Stimulated activated naive B cell treated with anti-CD40 and anti-IgM and Interleukin-4, amounts not matched to agents 10 μg/mL and 1 μg/mL and 100 μg/mL, for 72 hours (primary cell): ENCODE data around the gene CCDC136.
A peak's percentile ranks its signal among the peaks of the same experiment; 100 is the strongest.

ENCODE experiments used
- ATAC-seq, 2 donors: fragments of 150-1000 bp; cut with Tn5 transposase; replicated peaks; 2 replicates each; pipeline ENCODE4 v1.10.0; 2021; ENCODE audit warnings: moderate library complexity in 1 of 2
- DNase-seq: peaks from one replicate; pipeline ENCODE4 v3.0.0; 2021
- H3K27ac Mint-ChIP-seq: one replicate; pipeline ENCODE4 v1.8.0; 2022; ENCODE audit warnings: mild to moderate bottlenecking, mixed read lengths
- H3K27me3 Mint-ChIP-seq, 2 donors: one replicate each; pipeline ENCODE4 v1.8.0; 2022; ENCODE audit warnings: mixed read lengths in 2 of 2
- H3K36me3 Mint-ChIP-seq, 2 donors: one replicate each; pipeline ENCODE4 v1.8.0; 2022; ENCODE audit warnings: mixed read lengths in 2 of 2, mild to moderate bottlenecking in 1 of 2
- H3K4me1 Mint-ChIP-seq, 2 donors: one replicate each; pipeline ENCODE4 v1.8.0; 2022; ENCODE audit warnings: mixed read lengths in 2 of 2, mild to moderate bottlenecking in 1 of 2
- H3K4me3 Mint-ChIP-seq, 2 donors: one replicate each; pipeline ENCODE4 v1.8.0; 2022; ENCODE audit warnings: mild to moderate bottlenecking in 2 of 2, mixed read lengths in 2 of 2, moderate library complexity in 1 of 2
- H3K9me3 Mint-ChIP-seq, 2 donors: one replicate each; pipeline ENCODE4 v1.8.0; 2022; ENCODE audit warnings: mixed read lengths in 2 of 2, mild to moderate bottlenecking in 1 of 2

CCDC136 gene

GRCh38 chr7:128767475-128768110, 24.2 kb upstream of the CCDC136 start:
- ATAC-seq (no peak), DNase-seq (no peak)
- no peak overlapping the region for H3K27ac Mint-ChIP-seq
- no peaks in the 10 kb centered on the region for H3K27me3 Mint-ChIP-seq
- no peaks in the 10 kb centered on the region for H3K4me1 Mint-ChIP-seq
- no peaks in the 10 kb centered on the region for H3K9me3 Mint-ChIP-seq
- peaks cover 26 to 51% of the 10 kb centered on the region in 2 donors for H3K36me3 Mint-ChIP-seq
- H3K4me3 Mint-ChIP-seq, result no peak overlapping the region

GRCh38 chr7:128770233-128770632, 21.5 kb upstream of the CCDC136 start:
- Mint-ChIP-seq H3K36me3 (peaks cover 34 to 62% of the 10 kb centered on the region in 2 donors), H3K27me3 (no peaks in the 10 kb centered on the region)

GRCh38 chr7:128773604-128774003, 18.2 kb upstream of the CCDC136 start:
- Mint-ChIP-seq H3K27me3 (peaks cover 0 to 4% of the 10 kb centered on the region in 2 donors), H3K27ac (no peak overlapping the region), H3K4me3 (no peak overlapping the region)

More at GRCh38 chr7:128770233-128770632, 21.5 kb upstream of the CCDC136 start:
- H3K4me1 Mint-ChIP-seq, result no peaks in the 10 kb centered on the region
- peaks cover 0 to 2% of the 10 kb centered on the region in 2 donors for H3K9me3 Mint-ChIP-seq
- no peak overlapping the region for H3K27ac Mint-ChIP-seq
- H3K4me3 Mint-ChIP-seq, result no peak overlapping the region
- ATAC-seq, result no peak
- no peak for DNase-seq

GRCh38 chr7:128774029-128774689, 17.6 kb upstream of the CCDC136 start:
- Mint-ChIP-seq H3K4me3 (no peak overlapping the region), H3K36me3 (peaks cover 26 to 58% of the 10 kb centered on the region in 2 donors), H3K4me1 (peaks cover 0 to 10% of the 10 kb centered on the region in 2 donors), H3K27ac (peak overlapping the region; percentile 2), H3K9me3 (peaks cover 7 to 9% of the 10 kb centered on the region in 2 donors), H3K27me3 (peaks cover 0 to 4% of the 10 kb centered on the region in 2 donors)
- ATAC-seq (no peak), DNase-seq (no peak)

More at GRCh38 chr7:128773604-128774003, 18.2 kb upstream of the CCDC136 start:
- Mint-ChIP-seq H3K9me3 (peaks cover 7 to 9% of the 10 kb centered on the region in 2 donors), H3K4me1 (peaks cover 0 to 10% of the 10 kb centered on the region in 2 donors), H3K36me3 (peaks cover 26 to 62% of the 10 kb centered on the region in 2 donors)
- DNase-seq, result no peak
- ATAC-seq, result no peak

GRCh38 chr7:128774921-128775320, 16.8 kb upstream of the CCDC136 start:
- H3K4me3 Mint-ChIP-seq, result no peak overlapping the region
- peaks cover 26 to 50% of the 10 kb centered on the region in 2 donors for H3K36me3 Mint-ChIP-seq
- no peak for DNase-seq
- no peak for ATAC-seq
- H3K27me3 Mint-ChIP-seq, result peaks cover 0 to 4% of the 10 kb centered on the region in 2 donors
- peak overlapping the region; percentile 51 for H3K27ac Mint-ChIP-seq
- peaks cover 7 to 10% of the 10 kb centered on the region in 2 donors for H3K9me3 Mint-ChIP-seq
- peaks cover 0 to 10% of the 10 kb centered on the region in 2 donors for H3K4me1 Mint-ChIP-seq

- DNase-seq (no peak), ATAC-seq (no peak)
- Mint-ChIP-seq H3K4me1 (peaks cover 0 to 10% of the 10 kb centered on the region in 2 donors), H3K9me3 (peaks cover 7 to 10% of the 10 kb centered on the region in 2 donors), H3K27ac (peak within 1 kb of the TSS; percentile 51), H3K27me3 (peaks cover 0 to 4% of the 10 kb centered on the region in 2 donors), H3K4me3 (no peak within 1 kb of the TSS), H3K36me3 (peaks cover 20 to 44% of the 10 kb centered on the region in 2 donors)
Measured at GRCh38 chr7:128775744-128776474, 15.9 kb upstream of the CCDC136 start, which contains the start of gene OPN1SW. Gene OPN1SW, minus strand, starts transcription at chr7:128775794. Its CDS starts 13 bp downstream, at chr7:128775781.

- Mint-ChIP-seq H3K4me1 (peaks cover 0 to 10% of the 10 kb centered on the region in 2 donors), H3K36me3 (peaks cover 16 to 31% of the 10 kb centered on the region in 2 donors), H3K9me3 (peaks cover 7 to 10% of the 10 kb centered on the region in 2 donors), H3K27me3 (peaks cover 0 to 4% of the 10 kb centered on the region in 2 donors), H3K4me3 (no peak overlapping the region), H3K27ac (peak overlapping the region; percentile 31)
- no peak for ATAC-seq
- no peak for DNase-seq
Measured at GRCh38 chr7:128777156-128778123, 14.3 kb upstream of the CCDC136 start.

- Mint-ChIP-seq H3K4me1 (peaks cover 0 to 10% of the 10 kb centered on the region in 2 donors), H3K27me3 (peaks cover 0 to 4% of the 10 kb centered on the region in 2 donors), H3K4me3 (no peak overlapping the region), H3K36me3 (peaks cover 16 to 21% of the 10 kb centered on the region in 2 donors), H3K27ac (no peak overlapping the region), H3K9me3 (peaks cover 7 to 10% of the 10 kb centered on the region in 2 donors)
- DNase-seq (no peak), ATAC-seq (no peak)
Measured at GRCh38 chr7:128778946-128779345, 12.8 kb upstream of the CCDC136 start.

GRCh38 chr7:128781126-128781525, 10.6 kb upstream of the CCDC136 start:
- Mint-ChIP-seq H3K27me3 (peaks cover 0 to 4% of the 10 kb centered on the region in 2 donors), H3K27ac (no peak overlapping the region), H3K36me3 (peaks cover 0 to 7% of the 10 kb centered on the region in 2 donors), H3K4me3 (no peak overlapping the region), H3K9me3 (peaks cover 7 to 10% of the 10 kb centered on the region in 2 donors), H3K4me1 (peaks cover 0 to 10% of the 10 kb centered on the region in 2 donors)
- ATAC-seq, result no peak
- no peak for DNase-seq

- Mint-ChIP-seq H3K36me3 (peaks cover 0 to 7% of the 10 kb centered on the region in 2 donors), H3K4me1 (peaks cover 0 to 10% of the 10 kb centered on the region in 2 donors), H3K27ac (no peak overlapping the region), H3K27me3 (peaks cover 0 to 4% of the 10 kb centered on the region in 2 donors), H3K4me3 (no peak overlapping the region), H3K9me3 (peaks cover 7 to 10% of the 10 kb centered on the region in 2 donors)
- DNase-seq (no peak), ATAC-seq (no peak)
Measured at GRCh38 chr7:128781851-128782250, 9.9 kb upstream of the CCDC136 start.

GRCh38 chr7:128783143-128783861, 8.5 kb upstream of the CCDC136 start:
- DNase-seq (no peak), ATAC-seq (peak in 1 of 2 donors; percentile 33)
- H3K4me3 Mint-ChIP-seq, result no peak overlapping the region
- peak overlapping the region; percentile 74 for H3K27ac Mint-ChIP-seq
- no peaks in the 10 kb centered on the region for H3K36me3 Mint-ChIP-seq
- H3K27me3 Mint-ChIP-seq, result no peaks in the 10 kb centered on the region
- peaks cover 0 to 3% of the 10 kb centered on the region in 2 donors for H3K9me3 Mint-ChIP-seq
- no peaks in the 10 kb centered on the region for H3K4me1 Mint-ChIP-seq

- DNase-seq, result no peak
- peaks cover 0 to 1% of the 10 kb centered on the region in 2 donors for H3K36me3 Mint-ChIP-seq
- no peak overlapping the region for H3K4me3 Mint-ChIP-seq
- H3K27ac Mint-ChIP-seq, result no peak overlapping the region
- no peaks in the 10 kb centered on the region for H3K27me3 Mint-ChIP-seq
- ATAC-seq, result no peak
- H3K4me1 Mint-ChIP-seq, result peaks cover 4 to 5% of the 10 kb centered on the region in 2 donors
- H3K9me3 Mint-ChIP-seq, result peaks cover 0 to 2% of the 10 kb centered on the region in 2 donors
Measured at GRCh38 chr7:128785738-128786137, 6.0 kb upstream of the CCDC136 start.
